ENCODE data around the gene PRPF40B. TPM values are rescaled to one million over a fixed set of nuclear protein-coding genes. Genes with fewer than 3 reads are reported as not detected.

PRPF40B gene
- polyA plus RNA-seq, 2 of the 4 experiments (the other 2 are of a cell fraction), result 15.0 to 17.0 TPM

DNA sequence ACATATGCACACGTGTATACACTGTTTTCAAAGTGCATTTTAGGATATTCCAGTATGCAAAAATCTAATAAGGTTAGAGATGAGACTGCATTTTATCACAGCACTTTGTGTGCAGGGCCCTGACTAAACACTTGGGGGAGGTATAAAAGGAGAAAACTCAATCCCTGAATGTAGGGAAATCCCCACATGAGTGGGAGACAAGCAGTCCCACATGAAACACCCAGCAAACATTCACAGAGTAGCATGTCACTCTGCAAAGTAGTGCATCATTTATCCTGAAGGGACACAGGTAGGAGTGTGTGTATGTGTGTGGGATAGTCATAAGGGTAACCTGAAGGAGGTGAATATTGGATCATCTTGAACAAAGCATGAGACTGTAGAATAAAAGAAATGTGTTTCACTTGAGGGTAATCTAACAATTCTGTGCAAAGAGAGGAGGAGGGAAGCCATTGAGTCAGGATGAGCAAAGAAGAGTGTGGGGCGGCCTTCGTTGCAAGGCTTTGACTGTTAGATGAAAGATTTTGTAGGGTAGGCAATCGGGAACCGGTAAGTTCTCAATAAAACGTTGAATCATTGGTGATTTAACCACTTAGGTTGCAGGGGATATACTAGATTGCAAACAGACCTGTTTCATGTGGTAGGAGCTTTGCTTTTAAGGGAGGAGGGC lies 2.9 kb downstream of the PRPF40B start:
- peaks cover 39% of the 10 kb centered on the region for H3K4me1 ChIP-seq
- CTCF ChIA-PET, result interaction anchor here (1.1 to 4.4 kb wide), 4 partner anchors 11 to 284 kb away, joined by 3 to 35 read pairs (median 6); no protein-coding TSS in a partner anchor

DNA sequence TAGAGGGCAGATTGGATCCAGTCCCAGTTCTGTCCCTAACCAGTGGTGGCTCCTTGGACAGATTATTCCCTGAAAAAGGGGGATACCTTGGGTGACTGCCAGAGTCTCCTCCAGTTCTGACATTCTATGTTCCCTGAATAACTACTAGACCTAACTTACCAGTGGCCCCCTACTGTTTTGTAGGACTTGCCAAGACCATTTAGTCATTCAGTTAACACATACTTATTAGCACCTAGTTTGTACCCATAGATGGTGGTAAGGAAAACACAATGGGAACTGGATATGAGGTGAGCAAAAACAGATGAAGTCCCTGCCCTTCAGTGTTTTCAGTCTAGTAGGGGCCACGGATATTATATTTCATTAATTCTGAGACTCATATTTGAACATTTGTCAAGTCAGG lies 3.5 kb downstream of the PRPF40B start:
- DNase-seq (ENCODE audit: low read depth in 1 of 2, low spot score in 1 of 2) (no peak), FAIRE-seq (no peak), ATAC-seq (no peak)
- Histone ChIP-seq H3K4me1 (peaks cover 35% of the 10 kb centered on the region), H3K4me3 (no peak overlapping the region), H3K9me3 (no peaks in the 10 kb centered on the region), H3K4me2 (no peak overlapping the region), H3K27ac (no peak overlapping the region)
- ChIA-PET CTCF (interaction anchor here (1.7 kb wide), 1 partner anchor 10 kb away, joined by 8 read pairs; no protein-coding TSS in a partner anchor), POLR2A (no interaction called here)
- 72% methylated on average over 1 of the region's 1 CpG for WGBS (ENCODE audit: missing lambda C conversion rate)
- TF ChIP-seq BCL3 (IDR thresholded peaks at IDR 0.05) (no peak), GATA3 (IDR thresholded peaks at IDR 0.05; ENCODE audit: borderline replicate concordance) (no peak), RCOR1 (IDR thresholded peaks at IDR 0.05; ENCODE audit: low read depth, low read length) (no peak), PHF8 (IDR thresholded peaks at IDR 0.05; ENCODE audit: borderline replicate concordance, low read depth) (no peak), EP300 (IDR thresholded peaks at IDR 0.05) (no peak), RNF2 (IDR thresholded peaks at IDR 0.05; ENCODE audit: borderline replicate concordance, low read depth) (no peak), HEYL (CRISPR knock-in tag; IDR thresholded peaks at IDR 0.05) (no peak), CHD4 (IDR thresholded peaks at IDR 0.05; ENCODE audit: borderline replicate concordance) (no peak), KDM1A (IDR thresholded peaks at IDR 0.05; ENCODE audit: low read depth) (no peak), HOXB13 (CRISPR knock-in tag; IDR thresholded peaks at IDR 0.05; ENCODE audit: low read depth) (no peak), FOSL2 (IDR thresholded peaks at IDR 0.05) (no peak), FOSL2 (CRISPR knock-in tag; IDR thresholded peaks at IDR 0.05) (no peak), BHLHE40 (IDR thresholded peaks at IDR 0.05; ENCODE audit: low read depth, low read length) (no peak), KDM5A (IDR thresholded peaks at IDR 0.05) (no peak), CEBPB (IDR thresholded peaks at IDR 0.05) (no peak), MAZ (IDR thresholded peaks at IDR 0.05; ENCODE audit: borderline replicate concordance, low read depth, low read length) (no peak), ZFP36 (IDR thresholded peaks at IDR 0.05; ENCODE audit: borderline replicate concordance, partially characterized antibody) (no peak), ZSCAN20 (CRISPR knock-in tag; IDR thresholded peaks at IDR 0.05) (no peak)
- TF ChIP-seq, protein P1, sequence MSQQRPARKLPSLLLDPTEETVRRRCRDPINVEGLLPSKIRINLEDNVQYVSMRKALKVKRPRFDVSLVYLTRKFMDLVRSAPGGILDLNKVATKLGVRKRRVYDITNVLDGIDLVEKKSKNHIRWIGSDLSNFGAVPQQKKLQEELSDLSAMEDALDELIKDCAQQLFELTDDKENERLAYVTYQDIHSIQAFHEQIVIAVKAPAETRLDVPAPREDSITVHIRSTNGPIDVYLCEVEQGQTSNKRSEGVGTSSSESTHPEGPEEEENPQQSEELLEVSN (IDR thresholded peaks at IDR 0.05; ENCODE audit: borderline replicate concordance, low read depth), result no peak

More for the DNA sequence above, 2.9 kb downstream of the PRPF40B start:
- TF ChIP-seq, protein P2, sequence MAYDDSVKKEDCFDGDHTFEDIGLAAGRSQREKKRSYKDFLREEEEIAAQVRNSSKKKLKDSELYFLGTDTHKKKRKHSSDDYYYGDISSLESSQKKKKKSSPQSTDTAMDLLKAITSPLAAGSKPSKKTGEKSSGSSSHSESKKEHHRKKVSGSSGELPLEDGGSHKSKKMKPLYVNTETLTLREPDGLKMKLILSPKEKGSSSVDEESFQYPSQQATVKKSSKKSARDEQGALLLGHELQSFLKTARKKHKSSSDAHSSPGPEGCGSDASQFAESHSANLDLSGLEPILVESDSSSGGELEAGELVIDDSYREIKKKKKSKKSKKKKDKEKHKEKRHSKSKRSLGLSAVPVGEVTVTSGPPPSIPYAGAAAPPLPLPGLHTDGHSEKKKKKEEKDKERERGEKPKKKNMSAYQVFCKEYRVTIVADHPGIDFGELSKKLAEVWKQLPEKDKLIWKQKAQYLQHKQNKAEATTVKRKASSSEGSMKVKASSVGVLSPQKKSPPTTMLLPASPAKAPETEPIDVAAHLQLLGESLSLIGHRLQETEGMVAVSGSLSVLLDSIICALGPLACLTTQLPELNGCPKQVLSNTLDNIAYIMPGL (CRISPR knock-in tag; IDR thresholded peaks at IDR 0.05; ENCODE audit: borderline replicate concordance), result no peak
- TF ChIP-seq EP300 (IDR thresholded peaks at IDR 0.05) (no peak), EHF (CRISPR knock-in tag; IDR thresholded peaks at IDR 0.05) (no peak), FOSL2 (IDR thresholded peaks at IDR 0.05) (no peak), FOSL2 (CRISPR knock-in tag; IDR thresholded peaks at IDR 0.05) (no peak), CEBPB (IDR thresholded peaks at IDR 0.05) (no peak), CBX2 (IDR thresholded peaks at IDR 0.05; ENCODE audit: borderline replicate concordance, low read depth) (no peak), RNF2 (IDR thresholded peaks at IDR 0.05; ENCODE audit: borderline replicate concordance, low read depth) (no peak), NR3C1 (IDR thresholded peaks at IDR 0.05) (no peak), BHLHE40 (IDR thresholded peaks at IDR 0.05; ENCODE audit: low read depth, low read length) (no peak)
- ATAC-seq, result no peak
- H3K9me3 ChIP-seq, result no peaks in the 10 kb centered on the region
- H3K4me2 ChIP-seq, result no peak overlapping the region
- DNase-seq (ENCODE audit: low read depth in 1 of 2, low spot score in 1 of 2), result peak in 1 of 2 experiments; percentile 22
- H3K27ac ChIP-seq, result no peak overlapping the region
- 88% methylated on average over 6 of the region's 6 CpGs for WGBS (ENCODE audit: missing lambda C conversion rate)
- POLR2A ChIA-PET, result no interaction called here
- FAIRE-seq, result no peak
- H3K4me3 ChIP-seq, result no peak overlapping the region

Measured in A549 (cell line).